ENCODE measurements around the gene KCNMB2. TPM values are rescaled to one million over a fixed set of nuclear protein-coding genes. Genes with fewer than 3 reads are reported as not detected.
"Not testable (repeated sequence)": the region's sequence is repeated elsewhere in the genome, so short reads cannot be mapped to it uniquely, and the experiment has no call there.

The KCNMB2 gene
- total RNA-seq, 2 experiments from 2014 or later: not detected

GRCh38 chr3:178707311-178708031, 171.2 kb downstream of the KCNMB2 start:
- H3K36me3 Mint-ChIP-seq: peaks cover 3% of the 10 kb centered on the region
- H3K27me3 Mint-ChIP-seq: no peaks in the 10 kb centered on the region
- H3K27ac Mint-ChIP-seq: peak overlapping the region; percentile 12
- DNase-seq: no peak
- H3K4me1 Mint-ChIP-seq: peaks cover 3% of the 10 kb centered on the region
- no peak overlapping the region for H3K4me3 Mint-ChIP-seq
- no peaks in the 10 kb centered on the region for H3K9me3 Mint-ChIP-seq

DNA sequence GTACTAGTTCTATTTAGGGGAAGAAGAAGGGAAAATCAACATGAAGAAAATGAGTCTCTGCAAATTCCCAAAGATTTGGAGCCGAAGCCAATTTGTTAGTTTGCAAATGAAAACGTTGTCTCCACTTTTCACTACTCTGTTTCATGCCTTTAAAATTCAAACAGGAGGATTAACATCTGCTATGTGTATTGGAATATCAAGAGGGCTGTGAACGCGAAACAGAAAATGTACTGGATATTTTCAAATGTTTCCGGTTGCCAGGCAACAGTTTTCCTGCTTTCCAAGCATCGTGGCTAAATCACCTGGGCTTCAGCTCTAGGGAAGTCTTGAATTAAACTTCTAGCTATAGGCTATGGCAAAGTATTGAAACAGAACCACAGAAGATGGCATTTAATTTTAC, 172.8 kb downstream of the KCNMB2 start:
- no peak overlapping the region for H3K4me3 Mint-ChIP-seq
- no peaks in the 10 kb centered on the region for H3K27me3 Mint-ChIP-seq
- H3K9me3 Mint-ChIP-seq: no peaks in the 10 kb centered on the region
- H3K36me3 Mint-ChIP-seq: peaks cover 3% of the 10 kb centered on the region
- no peak overlapping the region for H3K27ac Mint-ChIP-seq
- DNase-seq: no peak
- peaks cover 3% of the 10 kb centered on the region for H3K4me1 Mint-ChIP-seq

GRCh38 chr3:178711753-178712152, 175.5 kb downstream of the KCNMB2 start:
- no peak for DNase-seq
- Mint-ChIP-seq H3K27ac (no peak overlapping the region), H3K4me3 (no peak overlapping the region), H3K27me3 (no peaks in the 10 kb centered on the region), H3K4me1 (peaks cover 3% of the 10 kb centered on the region), H3K9me3 (no peaks in the 10 kb centered on the region), H3K36me3 (no peaks in the 10 kb centered on the region)

DNA sequence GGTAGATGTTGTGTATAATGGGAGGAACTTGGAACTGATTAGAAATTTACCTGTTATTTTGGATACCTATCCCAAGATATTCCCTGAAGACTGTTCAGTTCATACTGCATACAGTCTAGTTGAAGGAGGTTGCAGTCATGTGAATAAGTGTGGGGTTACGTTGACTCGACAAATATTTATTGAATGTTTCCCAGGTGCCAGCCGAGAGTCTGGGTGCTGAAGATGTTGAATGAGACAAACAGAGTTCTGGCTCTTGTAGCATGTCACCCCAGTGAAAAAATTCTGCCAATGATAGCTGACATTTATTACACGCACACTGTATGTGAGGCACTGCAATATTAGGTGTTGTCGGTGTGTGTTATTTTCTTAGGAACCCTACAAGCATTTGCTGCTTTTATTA, 176.0 kb downstream of the KCNMB2 start:
- H3K4me1 Mint-ChIP-seq: peaks cover 3% of the 10 kb centered on the region
- H3K4me3 Mint-ChIP-seq: no peak overlapping the region
- peaks cover 3% of the 10 kb centered on the region for H3K27me3 Mint-ChIP-seq
- DNase-seq: no peak
- no peak overlapping the region for H3K27ac Mint-ChIP-seq
- no peaks in the 10 kb centered on the region for H3K9me3 Mint-ChIP-seq
- H3K36me3 Mint-ChIP-seq: no peaks in the 10 kb centered on the region

DNA sequence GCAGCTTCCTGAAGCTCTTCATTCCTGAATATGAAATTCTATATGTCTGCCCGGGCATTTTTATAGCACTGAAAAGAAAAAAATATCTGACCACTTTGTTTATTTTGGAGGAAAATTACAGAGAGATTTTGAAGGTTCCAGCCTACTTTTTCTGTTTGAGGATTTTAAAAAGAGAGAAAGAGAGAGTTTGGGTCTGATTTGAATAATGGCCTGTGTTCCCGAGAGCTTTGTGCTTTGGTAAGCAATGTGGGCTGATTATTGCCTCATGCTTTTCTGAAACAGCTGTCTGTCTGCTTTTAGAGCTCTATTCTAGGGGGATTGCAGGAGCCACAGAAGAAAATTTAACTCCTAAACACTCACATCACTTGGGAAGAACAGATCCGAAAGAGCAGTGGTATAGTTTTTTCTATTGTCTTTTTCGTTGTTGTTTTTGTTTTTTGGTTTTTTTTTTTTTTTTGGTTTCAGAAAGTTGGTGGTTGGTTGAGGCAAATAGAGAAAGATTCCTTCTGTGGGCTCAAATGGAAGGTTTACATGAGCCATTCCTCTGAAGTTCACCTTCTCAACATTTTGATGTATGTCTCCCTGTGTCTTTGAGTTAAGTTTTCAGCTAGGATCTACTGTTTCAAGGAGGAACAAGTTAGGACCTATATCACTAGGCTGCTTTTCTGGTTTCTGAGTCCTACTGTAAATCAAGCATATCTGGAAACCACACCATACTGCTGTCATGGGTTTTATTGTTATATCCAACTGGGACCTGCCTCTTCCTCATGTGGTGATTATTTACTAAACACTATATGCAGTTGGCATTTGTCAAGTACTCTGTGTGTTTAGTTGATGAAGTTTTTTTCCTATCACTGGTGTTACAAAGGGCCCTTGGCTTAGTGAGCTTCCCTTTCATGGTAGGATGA, 178.9 kb downstream of the KCNMB2 start:
- Mint-ChIP-seq H3K9me3 (no peaks in the 10 kb centered on the region), H3K4me1 (no peaks in the 10 kb centered on the region), H3K4me3 (no peak overlapping the region), H3K27me3 (peaks cover 4% of the 10 kb centered on the region), H3K27ac (no peak overlapping the region), H3K36me3 (no peaks in the 10 kb centered on the region)
- DNase-seq: no peak

GRCh38 chr3:178718995-178719635, 182.9 kb downstream of the KCNMB2 start:
- H3K4me1 Mint-ChIP-seq: no peaks in the 10 kb centered on the region
- H3K27ac Mint-ChIP-seq: no peak overlapping the region
- peaks cover 2% of the 10 kb centered on the region for H3K9me3 Mint-ChIP-seq
- H3K4me3 Mint-ChIP-seq: no peak overlapping the region
- DNase-seq: no peak
- peaks cover 4% of the 10 kb centered on the region for H3K27me3 Mint-ChIP-seq
- no peaks in the 10 kb centered on the region for H3K36me3 Mint-ChIP-seq

DNA sequence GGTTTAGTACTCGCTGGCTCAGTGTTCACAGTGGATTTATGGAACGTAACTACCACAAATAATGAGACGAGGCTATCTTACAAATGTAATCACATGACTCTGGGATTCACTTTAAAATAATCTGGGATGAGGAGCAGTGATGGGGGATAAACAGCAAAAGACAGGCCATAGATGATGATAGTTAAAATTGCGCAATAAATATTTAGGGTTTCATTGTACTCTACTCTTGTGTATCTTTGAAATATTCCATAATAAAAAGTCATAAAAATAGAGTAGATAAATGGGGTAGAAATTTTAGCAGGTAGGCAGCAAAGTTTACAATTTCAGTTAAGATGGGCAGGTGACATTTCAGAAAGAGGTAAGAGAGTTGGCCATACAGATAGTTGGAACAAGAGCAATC, 196.6 kb downstream of the KCNMB2 start:
- no peak for DNase-seq
- H3K4me1 Mint-ChIP-seq: no peaks in the 10 kb centered on the region
- H3K36me3 Mint-ChIP-seq: no peaks in the 10 kb centered on the region
- H3K4me3 Mint-ChIP-seq: no peak overlapping the region
- H3K27ac Mint-ChIP-seq: no peak overlapping the region
- H3K27me3 Mint-ChIP-seq: no peaks in the 10 kb centered on the region
- H3K9me3 Mint-ChIP-seq: no peaks in the 10 kb centered on the region

GRCh38 chr3:178735032-178735674, 198.9 kb downstream of the KCNMB2 start:
- DNase-seq: no peak
- no peak overlapping the region for H3K4me3 Mint-ChIP-seq
- no peak overlapping the region for H3K27ac Mint-ChIP-seq

GRCh38 chr3:178736300-178736699, 200.1 kb downstream of the KCNMB2 start:
- H3K4me1 Mint-ChIP-seq: no peaks in the 10 kb centered on the region
- no peaks in the 10 kb centered on the region for H3K27me3 Mint-ChIP-seq
- no peak overlapping the region for H3K4me3 Mint-ChIP-seq
- no peak overlapping the region for H3K27ac Mint-ChIP-seq
- H3K9me3 Mint-ChIP-seq: no peaks in the 10 kb centered on the region
- DNase-seq: no peak
- H3K36me3 Mint-ChIP-seq: no peaks in the 10 kb centered on the region

More at GRCh38 chr3:178735032-178735674, 198.9 kb downstream of the KCNMB2 start:
- no peaks in the 10 kb centered on the region for H3K27me3 Mint-ChIP-seq
- no peaks in the 10 kb centered on the region for H3K9me3 Mint-ChIP-seq
- H3K36me3 Mint-ChIP-seq: no peaks in the 10 kb centered on the region
- no peaks in the 10 kb centered on the region for H3K4me1 Mint-ChIP-seq

DNA sequence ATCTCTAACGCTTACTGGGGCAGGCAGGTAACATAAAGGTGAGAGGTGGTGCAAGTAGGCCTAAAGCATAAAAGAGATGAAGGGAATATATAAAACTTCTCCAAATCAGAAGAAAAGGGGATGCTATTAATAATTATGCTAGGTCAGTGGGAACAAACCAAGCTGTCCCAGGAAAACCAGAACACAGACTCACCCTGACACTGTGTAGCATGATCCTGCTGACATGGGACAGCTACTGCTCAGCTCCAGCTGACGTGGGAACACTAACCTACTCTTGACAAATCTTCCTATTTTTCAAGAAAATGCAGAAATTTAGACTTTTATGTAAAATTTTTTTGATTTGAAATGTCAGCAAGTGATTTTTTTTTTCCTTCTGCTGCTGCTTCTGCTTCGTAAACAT, 203.5 kb downstream of the KCNMB2 start:
- Mint-ChIP-seq H3K36me3 (no peaks in the 10 kb centered on the region), H3K4me3 (no peak overlapping the region), H3K27ac (no peak overlapping the region), H3K27me3 (no peaks in the 10 kb centered on the region), H3K9me3 (no peaks in the 10 kb centered on the region), H3K4me1 (no peaks in the 10 kb centered on the region)
- DNase-seq: no peak

GRCh38 chr3:178741020-178741419, 204.8 kb downstream of the KCNMB2 start:
- Mint-ChIP-seq H3K4me1 (no peaks in the 10 kb centered on the region), H3K36me3 (no peaks in the 10 kb centered on the region), H3K9me3 (peaks cover 5% of the 10 kb centered on the region), H3K4me3 (no peak overlapping the region), H3K27me3 (no peaks in the 10 kb centered on the region), H3K27ac (no peak overlapping the region)
- no peak for DNase-seq

DNA sequence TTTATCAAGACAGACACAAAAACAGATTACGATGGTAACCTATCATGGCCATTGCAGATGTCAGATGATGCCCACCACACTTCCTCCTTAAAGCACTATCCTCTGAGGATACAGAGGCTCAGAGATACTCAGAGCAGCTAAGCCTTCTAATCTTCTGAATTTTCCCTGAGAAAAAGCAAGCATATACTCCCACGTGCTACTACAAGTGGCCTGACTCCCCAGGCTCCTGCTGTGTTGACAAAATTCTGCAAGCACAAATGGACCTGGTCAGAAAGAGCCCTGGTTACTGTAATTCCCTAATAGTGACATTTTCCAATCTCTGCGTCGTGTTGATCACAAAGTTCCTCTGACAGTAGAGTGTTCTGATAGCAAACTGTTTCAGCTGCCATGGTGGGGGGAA, 207.1 kb downstream of the KCNMB2 start:
- H3K27ac Mint-ChIP-seq: no peak overlapping the region
- no peaks in the 10 kb centered on the region for H3K36me3 Mint-ChIP-seq
- H3K27me3 Mint-ChIP-seq: no peaks in the 10 kb centered on the region
- DNase-seq: no peak
- H3K9me3 Mint-ChIP-seq: peaks cover 10% of the 10 kb centered on the region
- H3K4me1 Mint-ChIP-seq: no peaks in the 10 kb centered on the region
- H3K4me3 Mint-ChIP-seq: no peak overlapping the region

GRCh38 chr3:178745861-178746655, 209.8 kb downstream of the KCNMB2 start:
- DNase-seq, H3K27me3 Mint-ChIP-seq, H3K4me3 Mint-ChIP-seq, H3K36me3 Mint-ChIP-seq, H3K4me1 Mint-ChIP-seq, H3K27ac Mint-ChIP-seq: not testable (repeated sequence)
- H3K9me3 Mint-ChIP-seq: peaks cover 10% of the 10 kb centered on the region

GRCh38 chr3:178748874-178749273, 212.6 kb downstream of the KCNMB2 start:
- H3K36me3 Mint-ChIP-seq: no peaks in the 10 kb centered on the region
- H3K27ac Mint-ChIP-seq: no peak overlapping the region
- H3K4me1 Mint-ChIP-seq: no peaks in the 10 kb centered on the region
- no peaks in the 10 kb centered on the region for H3K27me3 Mint-ChIP-seq
- DNase-seq: no peak
- H3K4me3 Mint-ChIP-seq: no peak overlapping the region
- H3K9me3 Mint-ChIP-seq: peaks cover 12% of the 10 kb centered on the region

Measured in activated naive CD8-positive, alpha-beta T cell treated with anti-CD3 and anti-CD28 coated beads for 36 hours (primary cell).